WTC11 (cell line): ENCODE data around the gene TMEM204.

Experiments
- ZNF121 ChIP-seq: sonication (generic); formaldehyde crosslinking; IDR thresholded peaks from 2 replicates; pipeline ENCODE4 v1.8.0; 2023; ENCODE audit warnings: missing genetic modification reagents
- TF ChIP-seq, protein P1 (sequence below): fragments of 200-600 bp; IDR thresholded peaks from 2 replicates; pipeline ENCODE4 v1.8.0; 2022; ENCODE audit warnings: antibody characterized with exemption
- TF ChIP-seq, protein P2 (sequence below): sonication (generic); formaldehyde crosslinking; IDR thresholded peaks from 2 replicates; pipeline ENCODE4 v1.8.1; 2023; ENCODE audit warnings: mild to moderate bottlenecking, missing genetic modification reagents, moderate library complexity

DNA sequence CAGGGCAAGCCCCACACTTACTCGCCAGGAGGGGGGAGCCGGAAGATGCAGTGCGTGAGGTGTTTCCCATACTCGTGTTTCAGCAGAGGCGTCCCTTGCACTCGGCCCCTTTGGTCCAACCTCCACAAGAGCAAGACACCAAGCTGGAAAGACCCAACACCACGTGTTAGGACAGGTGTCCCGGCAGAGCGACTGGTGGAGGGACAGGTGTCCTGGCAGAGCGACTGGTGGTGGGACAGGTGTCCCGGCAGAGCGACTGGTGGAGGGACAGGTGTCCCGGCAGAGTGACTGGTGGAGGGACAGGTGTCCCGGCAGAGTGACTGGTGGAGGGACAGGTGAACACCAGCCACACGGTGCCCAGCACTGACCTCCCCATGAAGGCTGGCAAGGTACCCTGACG, 59.0 kb downstream of the TMEM204 start:
- TF ChIP-seq ZNF121 (CRISPR knock-in tag): no peak
- TF ChIP-seq, protein P1, sequence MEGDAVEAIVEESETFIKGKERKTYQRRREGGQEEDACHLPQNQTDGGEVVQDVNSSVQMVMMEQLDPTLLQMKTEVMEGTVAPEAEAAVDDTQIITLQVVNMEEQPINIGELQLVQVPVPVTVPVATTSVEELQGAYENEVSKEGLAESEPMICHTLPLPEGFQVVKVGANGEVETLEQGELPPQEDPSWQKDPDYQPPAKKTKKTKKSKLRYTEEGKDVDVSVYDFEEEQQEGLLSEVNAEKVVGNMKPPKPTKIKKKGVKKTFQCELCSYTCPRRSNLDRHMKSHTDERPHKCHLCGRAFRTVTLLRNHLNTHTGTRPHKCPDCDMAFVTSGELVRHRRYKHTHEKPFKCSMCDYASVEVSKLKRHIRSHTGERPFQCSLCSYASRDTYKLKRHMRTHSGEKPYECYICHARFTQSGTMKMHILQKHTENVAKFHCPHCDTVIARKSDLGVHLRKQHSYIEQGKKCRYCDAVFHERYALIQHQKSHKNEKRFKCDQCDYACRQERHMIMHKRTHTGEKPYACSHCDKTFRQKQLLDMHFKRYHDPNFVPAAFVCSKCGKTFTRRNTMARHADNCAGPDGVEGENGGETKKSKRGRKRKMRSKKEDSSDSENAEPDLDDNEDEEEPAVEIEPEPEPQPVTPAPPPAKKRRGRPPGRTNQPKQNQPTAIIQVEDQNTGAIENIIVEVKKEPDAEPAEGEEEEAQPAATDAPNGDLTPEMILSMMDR: no peak
- TF ChIP-seq, protein P2, sequence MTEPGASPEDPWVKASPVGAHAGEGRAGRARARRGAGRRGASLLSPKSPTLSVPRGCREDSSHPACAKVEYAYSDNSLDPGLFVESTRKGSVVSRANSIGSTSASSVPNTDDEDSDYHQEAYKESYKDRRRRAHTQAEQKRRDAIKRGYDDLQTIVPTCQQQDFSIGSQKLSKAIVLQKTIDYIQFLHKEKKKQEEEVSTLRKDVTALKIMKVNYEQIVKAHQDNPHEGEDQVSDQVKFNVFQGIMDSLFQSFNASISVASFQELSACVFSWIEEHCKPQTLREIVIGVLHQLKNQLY (CRISPR knock-in tag): no peak
